ENCODE results near the gene FRRS1.

Gene FRRS1

GRCh38 chr1:99728494-99729235 is 37.8 kb downstream of the FRRS1 start:
- no peak for DNase-seq (ENCODE audit: low read depth)

GRCh38 chr1:99727575-99728185 is 38.8 kb downstream of the FRRS1 start:
- no peak for DNase-seq (ENCODE audit: low read depth)

- DNase-seq (ENCODE audit: low read depth) = no peak
Measured at GRCh38 chr1:99726818-99727217, 39.6 kb downstream of the FRRS1 start.

- no peak for DNase-seq (ENCODE audit: low read depth)
Measured at GRCh38 chr1:99726407-99726806, 40.0 kb downstream of the FRRS1 start.

GRCh38 chr1:99725996-99726395 is 40.4 kb downstream of the FRRS1 start:
- DNase-seq (ENCODE audit: low read depth) = no peak

GRCh38 chr1:99723251-99723650 is 43.2 kb downstream of the FRRS1 start:
- no peak for DNase-seq (ENCODE audit: low read depth)

- no peak for DNase-seq (ENCODE audit: low read depth)
Measured at GRCh38 chr1:99717005-99717404, 49.4 kb downstream of the FRRS1 start.

- DNase-seq (ENCODE audit: low read depth) = no peak
Measured at GRCh38 chr1:99713006-99713405, 53.4 kb downstream of the FRRS1 start.

GRCh38 chr1:99710994-99711393 is 55.4 kb downstream of the FRRS1 start:
- DNase-seq (ENCODE audit: low read depth) = no peak

GRCh38 chr1:99707535-99708142 is 58.8 kb downstream of the FRRS1 start:
- peak; percentile 24 for DNase-seq (ENCODE audit: low read depth)

GRCh38 chr1:99705385-99705784 is 61.0 kb downstream of the FRRS1 start:
- no peak for DNase-seq (ENCODE audit: low read depth)

GRCh38 chr1:99704356-99704816 is 62.0 kb downstream of the FRRS1 start:
- DNase-seq (ENCODE audit: low read depth) = no peak

- DNase-seq (ENCODE audit: low read depth) = no peak
Measured at GRCh38 chr1:99702221-99702620, 64.2 kb downstream of the FRRS1 start.

- no peak for DNase-seq (ENCODE audit: low read depth)
Measured at GRCh38 chr1:99700020-99700419, 66.4 kb downstream of the FRRS1 start.

- DNase-seq (ENCODE audit: low read depth) = no peak
Measured at GRCh38 chr1:99697580-99697979, 68.9 kb downstream of the FRRS1 start.

- DNase-seq (ENCODE audit: low read depth) = no peak
Measured at GRCh38 chr1:99696616-99697015, 69.8 kb downstream of the FRRS1 start.

- no peak for DNase-seq (ENCODE audit: low read depth)
Measured at GRCh38 chr1:99691175-99691574, 75.3 kb downstream of the FRRS1 start.

- DNase-seq (ENCODE audit: low read depth) = no peak
Measured at GRCh38 chr1:99685516-99686180, 80.8 kb downstream of the FRRS1 start.

GRCh38 chr1:99682291-99682751 is 84.1 kb downstream of the FRRS1 start:
- no peak for DNase-seq (ENCODE audit: low read depth)

GRCh38 chr1:99681583-99681982 is 84.9 kb downstream of the FRRS1 start:
- no peak for DNase-seq (ENCODE audit: low read depth)

- no peak for DNase-seq (ENCODE audit: low read depth)
Measured at GRCh38 chr1:99680270-99680669, 86.2 kb downstream of the FRRS1 start.

- DNase-seq (ENCODE audit: low read depth) = no peak
Measured at GRCh38 chr1:99677416-99677815, 89.0 kb downstream of the FRRS1 start.

- no peak for DNase-seq (ENCODE audit: low read depth)
Measured at GRCh38 chr1:99676876-99677275, 89.6 kb downstream of the FRRS1 start.
